Measurements from ENCODE around the gene CIB4. TPM values are rescaled to one million over a fixed set of nuclear protein-coding genes. Genes with fewer than 3 reads are reported as not detected.

The CIB4 gene
- total and polyA plus RNA-seq, 7 donors, result not detected

GRCh38 chr2:26618611-26619010, 22.6 kb downstream of the CIB4 start:
- no peaks in the 10 kb centered on the region for H3K36me3 ChIP-seq (ENCODE audit: insufficient read depth in 1 of 2, low read depth in 1 of 2)
- no peaks in the 10 kb centered on the region for H3K4me1 ChIP-seq
- intact Hi-C loops (cut with DNase I), result no loop called here
- H3K9me3 ChIP-seq, result no peaks in the 10 kb centered on the region
- DNase-seq, result no peak
- TF ChIP-seq, protein P1, sequence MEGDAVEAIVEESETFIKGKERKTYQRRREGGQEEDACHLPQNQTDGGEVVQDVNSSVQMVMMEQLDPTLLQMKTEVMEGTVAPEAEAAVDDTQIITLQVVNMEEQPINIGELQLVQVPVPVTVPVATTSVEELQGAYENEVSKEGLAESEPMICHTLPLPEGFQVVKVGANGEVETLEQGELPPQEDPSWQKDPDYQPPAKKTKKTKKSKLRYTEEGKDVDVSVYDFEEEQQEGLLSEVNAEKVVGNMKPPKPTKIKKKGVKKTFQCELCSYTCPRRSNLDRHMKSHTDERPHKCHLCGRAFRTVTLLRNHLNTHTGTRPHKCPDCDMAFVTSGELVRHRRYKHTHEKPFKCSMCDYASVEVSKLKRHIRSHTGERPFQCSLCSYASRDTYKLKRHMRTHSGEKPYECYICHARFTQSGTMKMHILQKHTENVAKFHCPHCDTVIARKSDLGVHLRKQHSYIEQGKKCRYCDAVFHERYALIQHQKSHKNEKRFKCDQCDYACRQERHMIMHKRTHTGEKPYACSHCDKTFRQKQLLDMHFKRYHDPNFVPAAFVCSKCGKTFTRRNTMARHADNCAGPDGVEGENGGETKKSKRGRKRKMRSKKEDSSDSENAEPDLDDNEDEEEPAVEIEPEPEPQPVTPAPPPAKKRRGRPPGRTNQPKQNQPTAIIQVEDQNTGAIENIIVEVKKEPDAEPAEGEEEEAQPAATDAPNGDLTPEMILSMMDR (IDR thresholded peaks at IDR 0.05), result no peak
- peaks cover 0 to 11% (median 10%) of the 10 kb centered on the region in 3 donors for H3K27me3 ChIP-seq (ENCODE audit: insufficient read depth in 3 of 3, low read length in 2 of 3)
- H3K27ac ChIP-seq, result no peak overlapping the region
- H3K4me3 ChIP-seq, result no peak overlapping the region
- ATAC-seq, result no peak
- WGBS, 3 donors, result 87 to 90% (median 89%) methylated on average over 10 of the region's 10 CpGs

DNA sequence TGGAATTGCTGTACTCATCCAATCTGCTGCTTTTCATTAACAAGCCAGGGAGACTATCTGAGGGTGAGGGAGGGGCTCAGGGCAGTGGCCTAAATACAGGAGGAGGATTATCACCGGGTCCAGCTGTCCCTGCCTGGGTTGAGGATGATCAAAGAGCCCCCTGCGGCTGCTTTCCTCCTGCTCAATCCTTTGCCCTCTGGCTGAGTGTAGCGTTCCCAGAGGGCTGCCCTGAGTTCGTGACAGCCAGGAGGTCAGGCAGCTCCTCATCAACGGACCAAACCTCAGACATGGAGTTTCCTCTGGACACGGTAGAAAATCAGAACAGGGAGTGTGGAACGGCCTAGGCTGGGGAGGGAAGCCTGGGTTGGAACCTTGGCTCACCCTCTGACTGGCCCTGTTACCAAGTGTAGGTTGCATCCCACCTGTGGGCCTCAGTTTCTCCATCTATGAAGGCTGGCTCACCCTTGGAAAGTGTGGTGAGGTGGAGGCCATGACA, 23.5 kb downstream of the CIB4 start:
- ATAC-seq, result no peak
- no peaks in the 10 kb centered on the region for H3K36me3 ChIP-seq (ENCODE audit: insufficient read depth in 1 of 2, low read depth in 1 of 2)
- H3K27ac ChIP-seq, result no peak overlapping the region
- DNase-seq, result no peak
- intact Hi-C loops (cut with DNase I), result no loop called here
- no peaks in the 10 kb centered on the region for H3K9me3 ChIP-seq
- H3K4me3 ChIP-seq, result no peak overlapping the region
- H3K4me1 ChIP-seq, result no peaks in the 10 kb centered on the region
- TF ChIP-seq, protein P1 (IDR thresholded peaks at IDR 0.05), result no peak
- peaks cover 0 to 11% (median 10%) of the 10 kb centered on the region in 3 donors for H3K27me3 ChIP-seq (ENCODE audit: insufficient read depth in 3 of 3, low read length in 2 of 3)
- WGBS, 3 donors, result 31 to 45% (median 42%) methylated on average over 7 of the region's 7 CpGs

- ATAC-seq (no peak), DNase-seq (no peak)
- intact Hi-C loops (cut with DNase I), result no loop called here
- peaks cover 0 to 11% (median 10%) of the 10 kb centered on the region in 3 donors for H3K27me3 ChIP-seq (ENCODE audit: insufficient read depth in 3 of 3, low read length in 2 of 3)
- TF ChIP-seq, protein P1 (IDR thresholded peaks at IDR 0.05), result no peak
- H3K27ac ChIP-seq, result no peak overlapping the region
- H3K4me1 ChIP-seq, result no peaks in the 10 kb centered on the region
- H3K4me3 ChIP-seq, result no peak overlapping the region
- no peaks in the 10 kb centered on the region for H3K36me3 ChIP-seq (ENCODE audit: insufficient read depth in 1 of 2, low read depth in 1 of 2)
- 68 to 79% (median 76%) methylated on average over 10 of the region's 10 CpGs for WGBS, 3 donors
- no peaks in the 10 kb centered on the region for H3K9me3 ChIP-seq
Observed at GRCh38 chr2:26616706-26617587, 24.2 kb downstream of the CIB4 start.

- Histone ChIP-seq H3K4me1 (no peaks in the 10 kb centered on the region), H3K4me3 (no peak overlapping the region), H3K9me3 (no peaks in the 10 kb centered on the region), H3K36me3 (ENCODE audit: insufficient read depth in 1 of 2, low read depth in 1 of 2) (no peaks in the 10 kb centered on the region), H3K27me3 (ENCODE audit: insufficient read depth in 3 of 3, low read length in 2 of 3) (peaks cover 0 to 11% (median 10%) of the 10 kb centered on the region in 3 donors), H3K27ac (no peak overlapping the region)
- TF ChIP-seq, protein P1 (IDR thresholded peaks at IDR 0.05), result no peak
- 61 to 64% (median 62%) methylated on average over 18 of the region's 18 CpGs for WGBS, 3 donors
- ATAC-seq, result no peak
- intact Hi-C loops (cut with DNase I), result no loop called here
- no peak for DNase-seq
Observed at GRCh38 chr2:26615860-26616705, 25.1 kb downstream of the CIB4 start.

Measured in psoas muscle (tissue), 8 donors.